HL-60 (cell line): ENCODE measurements around the gene PAPOLB.

Source experiments
- GABPA ChIP-seq: IDR thresholded peaks from 2 replicates; pipeline ENCODE4 v1.6.1; 2012; ENCODE audit warnings: low read depth
- POLR2AphosphoS5 ChIP-seq: IDR thresholded peaks from 2 replicates; pipeline ENCODE4 v1.6.1; 2012; ENCODE audit warnings: low read depth
- REST ChIP-seq: IDR thresholded peaks from 2 replicates; pipeline ENCODE4 v1.6.1; 2012; ENCODE audit warnings: low read depth; ENCODE audit not compliant: insufficient replicate concordance
- SPI1 ChIP-seq: IDR thresholded peaks from 2 replicates; pipeline ENCODE4 v1.6.1; 2012; ENCODE audit warnings: low read depth, mild to moderate bottlenecking, borderline replicate concordance
- TF ChIP-seq, protein P1 (sequence below): IDR thresholded peaks from one replicate; pipeline ENCODE4 v1.5.1; 2011; ENCODE audit warnings: low read length, control low read depth, inconsistent platforms; ENCODE audit not compliant: insufficient read depth

GRCh38 chr7:4883372-4884144, 21.7 kb upstream of the PAPOLB start, which contains the start of gene RADIL:
- TF ChIP-seq, protein P1, sequence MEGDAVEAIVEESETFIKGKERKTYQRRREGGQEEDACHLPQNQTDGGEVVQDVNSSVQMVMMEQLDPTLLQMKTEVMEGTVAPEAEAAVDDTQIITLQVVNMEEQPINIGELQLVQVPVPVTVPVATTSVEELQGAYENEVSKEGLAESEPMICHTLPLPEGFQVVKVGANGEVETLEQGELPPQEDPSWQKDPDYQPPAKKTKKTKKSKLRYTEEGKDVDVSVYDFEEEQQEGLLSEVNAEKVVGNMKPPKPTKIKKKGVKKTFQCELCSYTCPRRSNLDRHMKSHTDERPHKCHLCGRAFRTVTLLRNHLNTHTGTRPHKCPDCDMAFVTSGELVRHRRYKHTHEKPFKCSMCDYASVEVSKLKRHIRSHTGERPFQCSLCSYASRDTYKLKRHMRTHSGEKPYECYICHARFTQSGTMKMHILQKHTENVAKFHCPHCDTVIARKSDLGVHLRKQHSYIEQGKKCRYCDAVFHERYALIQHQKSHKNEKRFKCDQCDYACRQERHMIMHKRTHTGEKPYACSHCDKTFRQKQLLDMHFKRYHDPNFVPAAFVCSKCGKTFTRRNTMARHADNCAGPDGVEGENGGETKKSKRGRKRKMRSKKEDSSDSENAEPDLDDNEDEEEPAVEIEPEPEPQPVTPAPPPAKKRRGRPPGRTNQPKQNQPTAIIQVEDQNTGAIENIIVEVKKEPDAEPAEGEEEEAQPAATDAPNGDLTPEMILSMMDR = no peak
- TF ChIP-seq POLR2AphosphoS5 (no peak), SPI1 (no peak), REST (no peak), GABPA (no peak)
